GM12878 (cell line): ENCODE measurements around the gene SPAG17. TPM values are rescaled to one million over a fixed set of nuclear protein-coding genes. Genes with fewer than 3 reads are reported as not detected.

Experiments used
- ATAC-seq: fragments of 200-7000 bp; cut with Tn5 transposase; 3 replicates; pipeline ENCODE4 v1.9.1; 2020; ENCODE audit warnings: mild to moderate bottlenecking, moderate library complexity
- BruUV-seq: library from RNA; stranded (reverse); fragments of 400-500 nt; replicated peaks from 2 replicates; lab custom pipeline; 2021; lab: Mats Ljungman, UMichigan
- CTCF ChIA-PET: fragments of 300-600 bp; sonication (Branson Sonifier 250); formaldehyde crosslinking; extraction: SDS; loops from one replicate; lab custom pipeline; 2021; ENCODE audit warnings: inconsistent platforms; lab: Yijun Ruan, JAX
- POLR2A ChIA-PET: fragments of 350-600 bp; formaldehyde crosslinking; extraction: SDS; loops from one replicate; lab custom pipeline; 2021; ENCODE audit warnings: inconsistent platforms; lab: Charles Lee
- RAD21 ChIA-PET: fragments of 300-600 bp; sonication (Branson Sonifier 250); formaldehyde crosslinking; loops from one replicate; lab custom pipeline; 2023; ENCODE audit warnings: antibody characterized with exemption; ENCODE audit not compliant: unreplicated experiment; lab: Charles Lee
- SMC1A ChIA-PET: fragments of 300-600 bp; sonication (Branson Sonifier 250); formaldehyde crosslinking; loops from one replicate; lab custom pipeline; 2023; ENCODE audit not compliant: unreplicated experiment, uncharacterized antibody; lab: Charles Lee
- DNase-seq: peaks from one replicate; pipeline ENCODE4 v3.0.0-alpha.2; 2011; ENCODE audit warnings: low read depth, low spot score
- FAIRE-seq: peaks from 3 replicates; lab custom pipeline; 2011; peaks lifted over from hg19 to GRCh38; lab: Jason Lieb, UNC
- H2AFZ ChIP-seq: 2 replicates; pipeline ENCODE4 v1.6.0; 2011; ENCODE audit warnings: low read depth, low read length, control low read depth; ENCODE audit not compliant: control insufficient read depth
- H3K27ac ChIP-seq: 2 replicates; pipeline ENCODE4 v1.5.1; 2011; ENCODE audit warnings: control low read depth; ENCODE audit not compliant: control insufficient read depth, insufficient read depth
- H3K27me3 ChIP-seq, 2 experiments: replicated peaks in 1 of 2; 2 replicates each; pipeline versions ENCODE4 v1.6.0 to v1.6.1; 2011; ENCODE audit warnings: low read length in 1 of 2; ENCODE audit not compliant: control insufficient read depth in 2 of 2, insufficient read depth in 2 of 2
- H3K36me3 ChIP-seq, 2 experiments: 2 replicates each; pipeline ENCODE4 v1.5.1; 2011; ENCODE audit warnings: low read length in 1 of 2; ENCODE audit not compliant: control insufficient read depth in 2 of 2, insufficient read depth in 2 of 2
- H3K4me1 ChIP-seq: 2 replicates; pipeline ENCODE4 v1.6.1; 2011; ENCODE audit warnings: mild to moderate bottlenecking, low read length, moderate library complexity, mixed read lengths; ENCODE audit not compliant: control insufficient read depth, insufficient read depth
- H3K4me2 ChIP-seq: 2 replicates; pipeline ENCODE4 v1.6.0; 2011; ENCODE audit warnings: control low read depth; ENCODE audit not compliant: control insufficient read depth, insufficient read depth
- H3K4me3 ChIP-seq: fragments of 200-600 bp; sonication (generic); 2 replicates; pipeline ENCODE4 v1.5.1; 2016
- H3K79me2 ChIP-seq: 2 replicates; pipeline ENCODE4 v1.6.0; 2011; ENCODE audit warnings: low read length; ENCODE audit not compliant: control insufficient read depth, insufficient read depth
- H3K9ac ChIP-seq: 2 replicates; pipeline ENCODE4 v1.8.0; 2011; ENCODE audit warnings: low read length, control low read depth, mixed read lengths; ENCODE audit not compliant: control insufficient read depth, insufficient read depth
- H3K9me3 ChIP-seq: replicated peaks from 3 replicates; pipeline ENCODE4 v1.5.1; 2011; ENCODE audit warnings: mild to moderate bottlenecking, low read length; ENCODE audit not compliant: control insufficient read depth, insufficient read depth
- H4K20me1 ChIP-seq: 2 replicates; pipeline ENCODE4 v1.6.0; 2011; ENCODE audit not compliant: control insufficient read depth, insufficient read depth
- BHLHE40 ChIP-seq, 2 experiments: fragments of 450-650 bp in 1 of 2; IDR thresholded peaks; 2 replicates each; pipeline ENCODE4 v1.6.1; 2011 to 2017; ENCODE audit warnings: low read depth in 2 of 2, borderline replicate concordance in 1 of 2, improper control_type of control experiment in 1 of 2, low read length in 1 of 2, mild to moderate bottlenecking in 1 of 2
- EED ChIP-seq: sonication (generic); IDR thresholded peaks from 2 replicates; pipeline ENCODE4 v1.6.1; 2016; ENCODE audit warnings: antibody characterized with exemption, low read depth
- FOXK2 ChIP-seq: fragments of 450-650 bp; IDR thresholded peaks from 2 replicates; pipeline ENCODE4 v1.6.1; 2017; ENCODE audit warnings: mild to moderate bottlenecking, moderate library complexity
- IKZF1 ChIP-seq: fragments of 450-650 bp; conservative IDR thresholded peaks from 2 replicates; pipeline ENCODE4 v1.6.1; 2017; ENCODE audit warnings: antibody characterized with exemption, mild to moderate bottlenecking
- JUND ChIP-seq: IDR thresholded peaks from 2 replicates; pipeline ENCODE4 v1.6.1; 2012; ENCODE audit warnings: low read depth, mild to moderate bottlenecking, low read length, improper control_type of control experiment, moderate library complexity
- KDM1A ChIP-seq: fragments of 200-600 bp; sonication (generic); IDR thresholded peaks from 2 replicates; pipeline ENCODE4 v1.6.1; 2016; ENCODE audit warnings: borderline replicate concordance
- NFXL1 ChIP-seq: fragments of 450-650 bp; IDR thresholded peaks from 2 replicates; pipeline ENCODE4 v1.6.1; 2017; ENCODE audit warnings: antibody characterized with exemption, mild to moderate bottlenecking, borderline replicate concordance
- NR2F1 ChIP-seq: fragments of 450-650 bp; conservative IDR thresholded peaks from 2 replicates; pipeline ENCODE4 v1.6.1; 2017; ENCODE audit warnings: mild to moderate bottlenecking
- POLR2A ChIP-seq: IDR thresholded peaks from 2 replicates; pipeline ENCODE4 v1.6.1; 2011; ENCODE audit warnings: low read depth, mild to moderate bottlenecking, low read length
- POLR2AphosphoS5 ChIP-seq: IDR thresholded peaks from 2 replicates; pipeline ENCODE4 v1.6.1; 2011; ENCODE audit warnings: mild to moderate bottlenecking, low read length, inconsistent platforms
- RCOR1 ChIP-seq: conservative IDR thresholded peaks from 2 replicates; pipeline ENCODE4 v1.6.1; 2012; ENCODE audit warnings: low read depth, low read length, improper control_type of control experiment
- SIN3A ChIP-seq: IDR thresholded peaks from 2 replicates; pipeline ENCODE4 v1.6.1; 2012; ENCODE audit warnings: low read depth, low read length, improper control_type of control experiment
- TCF3 ChIP-seq: IDR thresholded peaks from 2 replicates; pipeline ENCODE4 v1.6.1; 2012; ENCODE audit warnings: low read depth, mild to moderate bottlenecking, low read length, borderline replicate concordance; ENCODE audit not compliant: insufficient read depth
- TCF7 ChIP-seq: IDR thresholded peaks from 2 replicates; pipeline ENCODE4 v1.6.1; 2014; ENCODE audit warnings: antibody characterized with exemption, borderline replicate concordance
- ZNF24 ChIP-seq: fragments of 450-650 bp; IDR thresholded peaks from 2 replicates; pipeline ENCODE4 v1.6.1; 2017; ENCODE audit warnings: antibody characterized with exemption, mild to moderate bottlenecking
- WGBS: methylation state at CpG from one replicate; pipeline ENCODE4 v1.1.6; 2016; ENCODE audit warnings: low lambda C conversion rate; ENCODE audit not compliant: insufficient replicate concordance, insufficient coverage; ENCODE audit errors: missing lambda C conversion rate; 5-methylcytosine and 5-hydroxymethylcytosine counted together
- in situ Hi-C: fragments of 300-500 bp; cut with MboI; formaldehyde crosslinking; loops from 9 replicates; pipeline ENCODE4 v1.14.3; 2018; ENCODE audit warnings: mixed read lengths
- intact Hi-C: fragments of 100-400 bp; cut with micrococcal nuclease; formaldehyde crosslinking; loops from one replicate; pipeline ENCODE4 v1.14.2; 2022; ENCODE audit not compliant: unreplicated experiment
- polyA plus RNA-seq, 11 experiments: library from polyadenylated mRNA; depleted of rRNA in 4 of 11; unstranded in 6 of 11; stranded (reverse) in 5 of 11; fragments of >200 nt; fragmentation: Nextera tagmentation in 4 of 11; fragmentation: Illumina TruSeq in 1 of 11; extraction: Ambion mirVana in 4 of 11; extraction: Trizol in 1 of 11; gene quantifications; 1 replicate in 1 of 11; 2 replicates in 10 of 11; pipeline versions ENCODE4 v1.2.1 to v1.2.3, GENCODE V29; 2011 to 2016; ENCODE audit warnings: inconsistent platforms in 2 of 11, missing spikeins in 2 of 11, low read depth in 1 of 11
- total RNA-seq, 4 experiments: library from RNA; depleted of rRNA in 3 of 4; stranded (reverse); fragments of >200 nt in 3 of 4; fragmentation: Illumina TruSeq in 1 of 4; extraction: Trizol in 1 of 4; gene quantifications; 2 replicates each; pipeline versions ENCODE4 v1.2.1 to v1.2.3, GENCODE V29; 2013 to 2021
- TF ChIP-seq, protein P1 (sequence below): fragments of 450-650 bp; IDR thresholded peaks from 2 replicates; pipeline ENCODE4 v1.6.1; 2017; ENCODE audit warnings: antibody characterized with exemption, mild to moderate bottlenecking, moderate library complexity

SPAG17 gene
- total and polyA plus RNA-seq, 10 of the 15 experiments (the other 5 are each of a cell fraction or from before 2014, with no cell fraction given): 0.02 to 0.16 (median 0.03) TPM; not detected in 7

GRCh38 chr1:118115567-118116295 is 69.3 kb downstream of the SPAG17 start (continued):
- TF ChIP-seq, protein P1, sequence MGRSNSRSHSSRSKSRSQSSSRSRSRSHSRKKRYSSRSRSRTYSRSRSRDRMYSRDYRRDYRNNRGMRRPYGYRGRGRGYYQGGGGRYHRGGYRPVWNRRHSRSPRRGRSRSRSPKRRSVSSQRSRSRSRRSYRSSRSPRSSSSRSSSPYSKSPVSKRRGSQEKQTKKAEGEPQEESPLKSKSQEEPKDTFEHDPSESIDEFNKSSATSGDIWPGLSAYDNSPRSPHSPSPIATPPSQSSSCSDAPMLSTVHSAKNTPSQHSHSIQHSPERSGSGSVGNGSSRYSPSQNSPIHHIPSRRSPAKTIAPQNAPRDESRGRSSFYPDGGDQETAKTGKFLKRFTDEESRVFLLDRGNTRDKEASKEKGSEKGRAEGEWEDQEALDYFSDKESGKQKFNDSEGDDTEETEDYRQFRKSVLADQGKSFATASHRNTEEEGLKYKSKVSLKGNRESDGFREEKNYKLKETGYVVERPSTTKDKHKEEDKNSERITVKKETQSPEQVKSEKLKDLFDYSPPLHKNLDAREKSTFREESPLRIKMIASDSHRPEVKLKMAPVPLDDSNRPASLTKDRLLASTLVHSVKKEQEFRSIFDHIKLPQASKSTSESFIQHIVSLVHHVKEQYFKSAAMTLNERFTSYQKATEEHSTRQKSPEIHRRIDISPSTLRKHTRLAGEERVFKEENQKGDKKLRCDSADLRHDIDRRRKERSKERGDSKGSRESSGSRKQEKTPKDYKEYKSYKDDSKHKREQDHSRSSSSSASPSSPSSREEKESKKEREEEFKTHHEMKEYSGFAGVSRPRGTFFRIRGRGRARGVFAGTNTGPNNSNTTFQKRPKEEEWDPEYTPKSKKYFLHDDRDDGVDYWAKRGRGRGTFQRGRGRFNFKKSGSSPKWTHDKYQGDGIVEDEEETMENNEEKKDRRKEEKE: no peak
- TF ChIP-seq TCF3 (no peak), EED (no peak), KDM1A (no peak), JUND (no peak), IKZF1 (no peak), BHLHE40 (IDR thresholded peaks at IDR 0.05; ENCODE audit: borderline replicate concordance in 1 of 2, low read depth in 2 of 2, low read length in 1 of 2) (no peak), TCF7 (no peak), ZNF24 (no peak), POLR2A (no peak), RCOR1 (no peak)

DNA sequence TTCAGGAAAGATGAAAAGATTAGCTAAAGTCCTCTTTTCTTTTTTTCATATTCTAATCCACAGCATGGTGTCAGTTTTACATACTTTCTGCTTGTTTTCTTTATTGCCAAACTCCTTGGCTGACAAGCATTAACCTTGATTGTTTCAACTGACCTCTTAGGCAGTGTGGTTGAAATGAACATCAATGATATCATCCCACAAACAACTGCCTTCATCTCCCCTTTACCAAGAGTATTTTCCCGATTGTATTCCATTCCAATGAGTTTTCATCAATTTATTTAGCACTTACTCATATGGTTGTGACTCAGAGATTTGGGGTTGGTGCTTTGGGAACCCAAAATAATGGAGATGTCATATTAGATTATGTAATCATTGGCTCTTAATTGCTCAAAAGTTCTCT is 71.8 kb downstream of the SPAG17 start:
- Histone ChIP-seq H3K4me2 (no peak overlapping the region), H3K36me3 (no peaks in the 10 kb centered on the region), H3K79me2 (no peaks in the 10 kb centered on the region), H2AFZ (no peak overlapping the region), H3K27ac (no peak overlapping the region), H3K27me3 (peaks cover 0 to 3% of the 10 kb centered on the region in 2 experiments; a peak in 1 of 4 replicates), H3K4me1 (no peaks in the 10 kb centered on the region), H4K20me1 (no peaks in the 10 kb centered on the region), H3K4me3 (no peak overlapping the region), H3K9ac (no peak overlapping the region), H3K9me3 (no peaks in the 10 kb centered on the region)
- ChIA-PET SMC1A (no interaction called here), RAD21 (no interaction called here), POLR2A (no interaction called here), CTCF (no interaction called here)
- intact Hi-C loops: no loop called here
- no peak for ATAC-seq
- in situ Hi-C loops: no loop called here
- 0% methylated on average over 1 of the region's 1 CpG for whole genome bisulfite sequencing
- DNase-seq: no peak
- no peak for FAIRE-seq
- BruUV-seq: no TSS peak
- TF ChIP-seq POLR2AphosphoS5 (no peak), SIN3A (no peak), FOXK2 (no peak), NR2F1 (no peak), NFXL1 (no peak)
